SJSA1 (cell line): ENCODE data around the gene ACAP1. TPM values are rescaled to one million over a fixed set of nuclear protein-coding genes. Genes with fewer than 3 reads are reported as not detected.

Experiments used
- DNase-seq, 2 experiments: peaks; one replicate each; pipeline ENCODE4 v3.0.0-alpha.2; 2015 to 2020; ENCODE audit warnings: low spot score in 2 of 2, low read depth in 1 of 2
- H3K27ac ChIP-seq: fragments of 250-450 bp; sonication (Bioruptor Pico); 2 replicates; pipeline ENCODE4 v1.5.1; 2020; ENCODE audit warnings: mild to moderate bottlenecking, moderate library complexity
- H3K27me3 ChIP-seq: fragments of 250-450 bp; sonication (Bioruptor Pico); replicated peaks from 2 replicates; pipeline ENCODE4 v1.5.1; 2020; ENCODE audit warnings: mild to moderate bottlenecking, moderate library complexity
- H3K36me3 ChIP-seq: fragments of 250-450 bp; sonication (Bioruptor Pico); 2 replicates; pipeline ENCODE4 v1.5.1; 2020; ENCODE audit warnings: mild to moderate bottlenecking
- H3K4me1 ChIP-seq: fragments of 250-450 bp; sonication (Bioruptor Pico); replicated peaks from 2 replicates; pipeline ENCODE4 v1.6.1; 2021; ENCODE audit warnings: mild to moderate bottlenecking
- H3K4me3 ChIP-seq: fragments of 250-450 bp; sonication (Bioruptor Pico); 2 replicates; pipeline ENCODE4 v1.5.1; 2020; ENCODE audit warnings: mild to moderate bottlenecking
- H3K9me3 ChIP-seq: fragments of 250-450 bp; sonication (Bioruptor Pico); replicated peaks from 2 replicates; pipeline ENCODE4 v1.5.1; 2020; ENCODE audit warnings: mild to moderate bottlenecking
- total RNA-seq: library from RNA; depleted of rRNA; stranded (reverse); fragments of >200 nt; shearing (Covaris generic); gene quantifications from 2 replicates; pipeline ENCODE4 v1.2.3, GENCODE V29; 2014; rRNA removed

ACAP1 gene
- total RNA-seq, 1 experiment from 2014 or later, result not detected

GRCh38 chr17:7388856-7389255 is 52.5 kb downstream of the ACAP1 start:
- Histone ChIP-seq H3K4me1 (peaks cover 11% of the 10 kb centered on the region), H3K27me3 (peaks cover 9% of the 10 kb centered on the region)

GRCh38 chr17:7389924-7390910 is 53.9 kb downstream of the ACAP1 start:
- Histone ChIP-seq H3K36me3 (peaks cover 12% of the 10 kb centered on the region), H3K4me1 (peaks cover 14% of the 10 kb centered on the region)

More at GRCh38 chr17:7388856-7389255, 52.5 kb downstream of the ACAP1 start:
- DNase-seq, result no peak
- no peak overlapping the region for H3K4me3 ChIP-seq
- H3K36me3 ChIP-seq, result peaks cover 12% of the 10 kb centered on the region
- no peaks in the 10 kb centered on the region for H3K9me3 ChIP-seq
- no peak overlapping the region for H3K27ac ChIP-seq

GRCh38 chr17:7391307-7391706 is 55.0 kb downstream of the ACAP1 start:
- peaks cover 15% of the 10 kb centered on the region for H3K4me1 ChIP-seq
- DNase-seq, result no peak
- no peak overlapping the region for H3K4me3 ChIP-seq
- peaks cover 12% of the 10 kb centered on the region for H3K36me3 ChIP-seq
- no peaks in the 10 kb centered on the region for H3K9me3 ChIP-seq
- H3K27me3 ChIP-seq, result no peaks in the 10 kb centered on the region
- H3K27ac ChIP-seq, result no peak overlapping the region

More at GRCh38 chr17:7389924-7390910, 53.9 kb downstream of the ACAP1 start:
- H3K9me3 ChIP-seq, result no peaks in the 10 kb centered on the region
- H3K4me3 ChIP-seq, result no peak overlapping the region
- H3K27me3 ChIP-seq, result no peaks in the 10 kb centered on the region
- DNase-seq, result no peak
- no peak overlapping the region for H3K27ac ChIP-seq

- Histone ChIP-seq H3K4me3 (peak overlapping the region; percentile 56), H3K27me3 (no peaks in the 10 kb centered on the region), H3K36me3 (peaks cover 12% of the 10 kb centered on the region), H3K27ac (no peak overlapping the region), H3K9me3 (no peaks in the 10 kb centered on the region), H3K4me1 (peaks cover 15% of the 10 kb centered on the region)
- no peak for DNase-seq
Measured at GRCh38 chr17:7392696-7393612, 56.6 kb downstream of the ACAP1 start.

DNA sequence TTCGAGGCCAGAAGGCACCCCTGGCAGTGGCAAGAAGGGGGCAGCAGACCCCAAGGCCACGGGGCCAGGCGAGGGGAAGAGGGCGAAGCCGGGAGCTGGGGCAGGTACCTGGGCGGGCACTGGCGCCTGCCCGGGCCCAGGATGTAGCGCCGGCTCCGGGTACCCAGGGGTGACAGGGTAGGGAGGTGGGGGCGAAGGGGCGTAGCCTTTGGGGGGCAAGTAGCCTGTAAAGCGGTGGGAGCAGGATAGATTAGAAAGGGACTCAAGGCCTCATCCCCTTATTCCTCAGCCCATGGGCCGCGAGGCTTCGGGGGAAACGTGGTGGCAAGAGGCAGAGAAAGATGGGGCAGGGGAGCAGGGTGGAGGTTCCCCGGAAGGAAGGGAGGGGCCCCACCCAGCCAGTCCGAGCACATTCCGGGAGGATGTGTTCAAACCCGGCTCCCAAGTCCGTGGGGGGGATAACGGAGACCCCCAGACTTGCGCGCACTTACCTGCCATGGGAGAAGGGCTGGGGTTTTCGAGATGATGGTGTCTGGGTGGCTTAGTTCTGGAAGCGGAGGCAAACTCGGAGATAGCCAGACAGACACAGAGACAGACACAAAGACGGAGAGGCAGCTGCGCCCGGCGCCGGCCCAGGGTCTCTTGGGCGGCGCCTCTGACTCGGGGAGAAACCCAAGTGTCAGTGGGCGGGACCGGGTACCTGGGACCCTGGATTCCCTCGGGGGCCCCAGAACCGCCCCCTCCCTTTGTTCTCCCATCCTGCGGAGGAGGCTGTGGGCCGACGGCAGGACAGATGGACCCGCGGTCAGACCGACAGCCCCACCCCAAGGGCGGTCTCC is 57.5 kb downstream of the ACAP1 start:
- no peaks in the 10 kb centered on the region for H3K27me3 ChIP-seq
- DNase-seq, result peak in 1 of 2 experiments; percentile 33
- H3K4me3 ChIP-seq, result peak overlapping the region; percentile 56
- no peaks in the 10 kb centered on the region for H3K9me3 ChIP-seq
- peaks cover 15% of the 10 kb centered on the region for H3K4me1 ChIP-seq
- H3K36me3 ChIP-seq, result peaks cover 12% of the 10 kb centered on the region
- 0 out of 2 replicates have a peak overlapping the region, but pooled peaks have one; percentile 19 for H3K27ac ChIP-seq

GRCh38 chr17:7394452-7395191 is 58.3 kb downstream of the ACAP1 start, which contains the start of gene PLSCR3:
Gene PLSCR3 (minus strand): TSS chr17:7394525. CDS start chr17:7394110, 415 bp downstream.
- peak within 1 kb of the TSS; percentile 56 for H3K4me3 ChIP-seq
- H3K27ac ChIP-seq, result peak within 1 kb of the TSS; percentile 59
- H3K27me3 ChIP-seq, result no peaks in the 10 kb centered on the region

GRCh38 chr17:7396147-7396546 is 59.8 kb downstream of the ACAP1 start:
- peaks cover 20% of the 10 kb centered on the region for H3K4me1 ChIP-seq
- H3K36me3 ChIP-seq, result peaks cover 4% of the 10 kb centered on the region; the same call in 1 of the 2 replicates
- H3K9me3 ChIP-seq, result no peaks in the 10 kb centered on the region
- no peaks in the 10 kb centered on the region for H3K27me3 ChIP-seq
- no peak for DNase-seq
- no peak overlapping the region for H3K27ac ChIP-seq
- H3K4me3 ChIP-seq, result no peak overlapping the region

More at GRCh38 chr17:7394452-7395191, 58.3 kb downstream of the ACAP1 start, which contains the start of gene PLSCR3:
- Histone ChIP-seq H3K9me3 (no peaks in the 10 kb centered on the region), H3K36me3 (peaks cover 12% of the 10 kb centered on the region), H3K4me1 (peaks cover 15% of the 10 kb centered on the region)
- peak; percentile 85 to 89 for DNase-seq

- no peak for DNase-seq
- H3K27ac ChIP-seq, result no peak overlapping the region
- peaks cover 24% of the 10 kb centered on the region for H3K4me1 ChIP-seq
- no peaks in the 10 kb centered on the region for H3K36me3 ChIP-seq
- no peak overlapping the region for H3K4me3 ChIP-seq
- no peaks in the 10 kb centered on the region for H3K27me3 ChIP-seq
- H3K9me3 ChIP-seq, result no peaks in the 10 kb centered on the region
Measured at GRCh38 chr17:7398612-7399011, 62.3 kb downstream of the ACAP1 start.

Other genes starting within 250 kb of the ACAP1 start
- not detected in 2 replicates for gene ASGR2, start 221.7 kb upstream of the ACAP1 start, total RNA-seq
- gene ASGR1, start 157.2 kb upstream of the ACAP1 start, total RNA-seq, result 0.16 TPM in 1 of 2 replicates, not detected in the other
- 8.9 and 9.3 TPM in 2 replicates for gene DLG4, start 116.7 kb upstream of the ACAP1 start, total RNA-seq
- 205 and 227 TPM in 2 replicates for gene ACADVL, start 116.6 kb upstream of the ACAP1 start, total RNA-seq
- gene DVL2, start 102.0 kb upstream of the ACAP1 start, total RNA-seq, result 30.6 and 45.3 TPM in 2 replicates
- gene PHF23, start 97.1 kb upstream of the ACAP1 start, total RNA-seq, result 27.5 and 30.3 TPM in 2 replicates
- gene GABARAP, start 94.1 kb upstream of the ACAP1 start, total RNA-seq, result 139 and 146 TPM in 2 replicates
- 15.5 and 21.8 TPM in 2 replicates for gene CTDNEP1, start 84.8 kb upstream of the ACAP1 start, total RNA-seq
- gene ELP5, start 84.3 kb upstream of the ACAP1 start, total RNA-seq, result 37.2 and 52.4 TPM in 2 replicates
- not detected in 2 replicates for gene CLDN7, start 74.1 kb upstream of the ACAP1 start, total RNA-seq
- gene SLC2A4, start 54.8 kb upstream of the ACAP1 start, total RNA-seq, result 0.32 TPM in 1 of 2 replicates, not detected in the other
- not detected in 2 replicates for gene YBX2, start 41.9 kb upstream of the ACAP1 start, total RNA-seq
- gene EIF5A, start 28.9 kb upstream of the ACAP1 start, total RNA-seq, result 342 and 632 TPM in 2 replicates
- gene GPS2, start 21.2 kb upstream of the ACAP1 start, total RNA-seq, result 86.3 and 112 TPM in 2 replicates
- gene NEURL4, start 7.2 kb upstream of the ACAP1 start, total RNA-seq, result 8.1 and 13.8 TPM in 2 replicates
- gene KCTD11, start 15.6 kb downstream of the ACAP1 start, total RNA-seq, result 5.4 and 7.0 TPM in 2 replicates
- not detected in 2 replicates for gene TMEM95, start 18.6 kb downstream of the ACAP1 start, total RNA-seq
- gene TNK1, start 44.6 kb downstream of the ACAP1 start, total RNA-seq, result not detected in 2 replicates
- gene PLSCR3, start 58.0 kb downstream of the ACAP1 start, total RNA-seq, result 13.3 and 14.2 TPM in 2 replicates
- gene TMEM256, start 67.6 kb downstream of the ACAP1 start, total RNA-seq, result 24.7 and 28.8 TPM in 2 replicates
- 2.2 and 3.9 TPM in 2 replicates for gene NLGN2, start 71.3 kb downstream of the ACAP1 start, total RNA-seq
- gene SPEM1, start 83.8 kb downstream of the ACAP1 start, total RNA-seq, result not detected in 2 replicates
- gene SPEM2, start 89.1 kb downstream of the ACAP1 start, total RNA-seq, result not detected in 2 replicates
- gene SPEM3, start 92.3 kb downstream of the ACAP1 start, total RNA-seq, result not detected in 2 replicates
- gene TMEM102, start 98.9 kb downstream of the ACAP1 start, total RNA-seq, result 0.45 TPM in 1 of 2 replicates, not detected in the other
- not detected in 2 replicates for gene FGF11, start 103.0 kb downstream of the ACAP1 start, total RNA-seq
- 3.9 and 14.7 TPM in 2 replicates for gene CHRNB1, start 108.5 kb downstream of the ACAP1 start, total RNA-seq
- 13.8 and 19.9 TPM in 2 replicates for gene ZBTB4, start 143.1 kb downstream of the ACAP1 start, total RNA-seq
- gene SLC35G6, start 144.9 kb downstream of the ACAP1 start, total RNA-seq, result not detected in 2 replicates
- 17.5 and 29.3 TPM in 2 replicates for gene POLR2A, start 147.8 kb downstream of the ACAP1 start, total RNA-seq
- gene TNFSF12, start 212.5 kb downstream of the ACAP1 start, total RNA-seq, result 5.9 and 22.8 TPM in 2 replicates
- 0.56 and 1.3 TPM in 2 replicates for gene TNFSF13, start 222.2 kb downstream of the ACAP1 start, total RNA-seq
- gene SENP3, start 225.4 kb downstream of the ACAP1 start, total RNA-seq, result 74.9 and 101 TPM in 2 replicates
- 0.31 and 5.2 TPM in 2 replicates for gene CD68, start 243.1 kb downstream of the ACAP1 start, total RNA-seq
- 166 and 213 TPM in 2 replicates for gene MPDU1, start 247.3 kb downstream of the ACAP1 start, total RNA-seq